ENCODE measurements around the gene GOLPH3L. TPM values are rescaled to one million over a fixed set of nuclear protein-coding genes. Genes with fewer than 3 reads are reported as not detected.
A peak's percentile ranks its signal among the peaks of the same experiment; 100 is the strongest.

GOLPH3L gene
- total RNA-seq, 3 donors from 2014 or later: 22.2 to 44.3 (median 31.8) TPM

DNA sequence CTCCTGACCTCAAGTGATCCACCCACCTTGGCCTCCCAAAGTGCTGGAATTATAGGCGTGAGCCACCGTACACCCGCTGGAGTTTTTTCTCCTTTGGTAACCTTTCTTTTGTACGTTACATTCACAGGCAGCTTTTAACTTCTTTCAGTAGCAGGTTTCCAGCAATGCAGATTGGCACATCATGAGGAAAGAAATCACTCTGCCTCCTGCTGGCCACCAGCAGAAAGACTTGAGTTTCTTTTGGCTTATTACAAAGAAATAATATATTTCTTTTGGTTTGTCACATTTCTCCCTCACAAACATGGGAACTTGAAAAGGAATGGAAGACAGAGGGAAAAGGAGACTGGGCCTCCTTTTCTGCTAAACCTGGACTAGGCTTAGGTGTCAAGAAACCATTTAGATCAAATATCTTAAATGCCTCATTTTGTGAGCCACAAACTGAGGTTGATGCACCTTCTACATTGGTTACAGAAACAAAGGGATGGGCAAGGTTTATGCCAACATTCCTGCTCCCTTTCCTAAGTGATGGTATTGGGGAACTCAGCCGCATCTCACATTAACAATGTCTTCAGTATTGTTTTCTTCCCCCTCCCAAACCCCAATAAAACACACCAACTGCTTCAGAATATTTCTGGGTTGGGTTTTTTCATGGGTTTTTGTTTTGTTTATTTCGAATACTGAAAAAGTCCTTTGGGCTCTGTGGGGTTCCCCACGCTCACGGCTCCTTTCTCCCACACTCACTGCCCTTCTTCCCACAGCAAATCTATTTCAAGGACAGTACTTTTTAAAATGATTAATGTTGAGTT is 75.3 kb downstream of the GOLPH3L start:
- Histone ChIP-seq H3K4me3 (no peak overlapping the region), H3K36me3 (no peaks in the 10 kb centered on the region), H3K9me3 (no peaks in the 10 kb centered on the region), H3K27me3 (no peaks in the 10 kb centered on the region), H3K4me1 (peaks cover 0 to 20% of the 10 kb centered on the region in 2 donors), H3K27ac (peak overlapping the region; percentile 74 to 81)
- TF ChIP-seq CTCF (IDR thresholded peaks at IDR 0.05): peak; percentile 57 to 79 (median 59)
- no peak for TF ChIP-seq POLR2A (IDR thresholded peaks at IDR 0.05)
- intact Hi-C loops (cut with DNase I; ENCODE audit: low total_unique reads): no loop called here
- no peak for DNase-seq (ENCODE audit: low spot score in 2 of 2)

DNA sequence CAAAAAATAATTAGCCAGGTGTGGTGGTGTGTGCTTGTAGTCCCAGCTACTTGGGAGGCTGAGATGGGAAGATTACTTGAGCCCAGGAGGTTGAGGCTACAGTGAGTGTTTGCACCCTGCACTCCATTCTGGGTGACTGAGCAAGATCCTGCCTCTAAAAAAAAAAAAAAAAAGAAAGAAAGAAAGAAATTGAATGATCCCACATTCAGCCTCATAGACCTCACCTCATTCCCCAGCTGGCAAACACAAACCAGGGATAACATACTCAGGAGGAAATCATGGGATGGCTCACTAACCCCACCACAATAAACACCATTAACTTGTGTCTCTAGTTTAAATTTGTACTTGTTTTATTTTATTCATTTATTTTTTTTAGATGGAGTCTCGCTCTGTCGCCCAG is 76.0 kb downstream of the GOLPH3L start:
- intact Hi-C loops (cut with DNase I; ENCODE audit: low total_unique reads): no loop called here
- H3K4me1 ChIP-seq: peaks cover 0 to 20% of the 10 kb centered on the region in 2 donors

GRCh38 chr1:150619576-150620509 is 77.1 kb downstream of the GOLPH3L start:
- H3K27me3 ChIP-seq: no peaks in the 10 kb centered on the region
- no peaks in the 10 kb centered on the region for H3K36me3 ChIP-seq
- H3K27ac ChIP-seq: peak overlapping the region; percentile 81
- TF ChIP-seq POLR2AphosphoS5 (IDR thresholded peaks at IDR 0.05) (peak in 1 of 3 donors; percentile 7), POLR2A (IDR thresholded peaks at IDR 0.05) (no peak), CTCF (IDR thresholded peaks at IDR 0.05) (peak in 1 of 3 donors; percentile 12)
- H3K4me3 ChIP-seq: no peak overlapping the region
- H3K4me1 ChIP-seq: peaks cover 0 to 20% of the 10 kb centered on the region in 2 donors
- intact Hi-C loops (cut with DNase I; ENCODE audit: low total_unique reads): no loop called here
- no peaks in the 10 kb centered on the region for H3K9me3 ChIP-seq
- DNase-seq (ENCODE audit: low spot score in 2 of 2): no peak

More for the DNA sequence above, 76.0 kb downstream of the GOLPH3L start:
- DNase-seq (ENCODE audit: low spot score in 2 of 2): no peak
- Histone ChIP-seq H3K4me3 (no peak overlapping the region), H3K27me3 (no peaks in the 10 kb centered on the region), H3K9me3 (no peaks in the 10 kb centered on the region), H3K27ac (peak overlapping the region; percentile 81), H3K36me3 (no peaks in the 10 kb centered on the region)
- no peak for TF ChIP-seq POLR2A (IDR thresholded peaks at IDR 0.05)
- no peak for TF ChIP-seq POLR2AphosphoS5 (IDR thresholded peaks at IDR 0.05)
- no peak for TF ChIP-seq CTCF (IDR thresholded peaks at IDR 0.05)

DNA sequence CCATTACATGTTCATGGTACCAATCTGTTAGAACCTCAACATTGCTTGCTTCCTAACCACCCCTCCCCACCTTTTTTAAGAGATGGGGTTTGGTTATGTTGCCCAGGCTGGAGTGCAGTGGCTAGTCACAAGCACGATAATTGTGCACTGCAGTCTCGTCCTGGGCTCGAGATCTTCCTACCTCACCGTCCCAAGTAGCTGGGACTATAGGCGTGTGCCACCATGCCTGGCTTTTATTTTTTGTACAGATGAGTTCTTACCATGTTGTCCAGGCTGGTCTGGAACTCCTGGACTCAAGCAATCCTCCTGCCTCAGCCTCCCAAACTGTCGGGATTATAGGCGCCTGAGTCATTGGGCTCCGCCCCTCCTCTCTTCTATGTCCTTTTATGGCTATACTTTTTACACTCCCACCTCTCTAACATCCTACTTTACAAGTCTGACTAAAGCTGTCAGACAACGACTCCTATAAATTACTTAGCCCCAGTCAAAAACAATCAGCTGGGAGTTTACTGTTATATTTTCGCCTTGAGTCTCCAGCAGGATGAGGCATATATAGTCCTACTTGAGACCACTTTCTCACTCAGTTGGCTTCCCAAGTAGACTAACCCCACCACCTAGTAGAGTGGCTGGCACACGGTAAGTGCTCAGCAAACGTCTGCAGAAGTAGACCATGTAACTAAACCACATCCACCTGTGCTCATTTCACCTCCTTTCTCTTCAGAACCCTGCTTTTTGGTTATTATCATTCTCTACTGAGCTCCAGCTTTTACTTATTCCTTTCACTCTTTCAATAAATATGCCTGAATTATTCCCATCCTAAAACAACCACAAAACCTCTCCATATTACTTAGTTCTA is 81.4 kb downstream of the GOLPH3L start:
- Histone ChIP-seq H3K27me3 (no peaks in the 10 kb centered on the region), H3K9me3 (no peaks in the 10 kb centered on the region), H3K27ac (peak overlapping the region; percentile 50 to 51), H3K36me3 (no peaks in the 10 kb centered on the region), H3K4me3 (no peak overlapping the region), H3K4me1 (peaks cover 0 to 27% of the 10 kb centered on the region in 2 donors)
- intact Hi-C loops (cut with DNase I; ENCODE audit: low total_unique reads): no loop called here
- DNase-seq (ENCODE audit: low spot score in 2 of 2): no peak
- no peak for TF ChIP-seq CTCF (IDR thresholded peaks at IDR 0.05)
- no peak for TF ChIP-seq POLR2A (IDR thresholded peaks at IDR 0.05)
- TF ChIP-seq POLR2AphosphoS5 (IDR thresholded peaks at IDR 0.05): no peak
